DMS153 (cell line): ENCODE results near the gene HNRNPU.

Experiments used
- DNase-seq: peaks from one replicate; lab custom pipeline; 2025; lab: John Stamatoyannopoulos, UW

Gene HNRNPU

GRCh38 chr1:244862699-244863490, 1.4 kb downstream of the HNRNPU start:
- DNase-seq, result peak; percentile 95

- DNase-seq, result no peak
These were observed 2.0 kb downstream of the HNRNPU start for GRCh38 chr1:244862354-244862698.

- no peak for DNase-seq
These were observed 2.7 kb downstream of the HNRNPU start for GRCh38 chr1:244861683-244862082.

DNA sequence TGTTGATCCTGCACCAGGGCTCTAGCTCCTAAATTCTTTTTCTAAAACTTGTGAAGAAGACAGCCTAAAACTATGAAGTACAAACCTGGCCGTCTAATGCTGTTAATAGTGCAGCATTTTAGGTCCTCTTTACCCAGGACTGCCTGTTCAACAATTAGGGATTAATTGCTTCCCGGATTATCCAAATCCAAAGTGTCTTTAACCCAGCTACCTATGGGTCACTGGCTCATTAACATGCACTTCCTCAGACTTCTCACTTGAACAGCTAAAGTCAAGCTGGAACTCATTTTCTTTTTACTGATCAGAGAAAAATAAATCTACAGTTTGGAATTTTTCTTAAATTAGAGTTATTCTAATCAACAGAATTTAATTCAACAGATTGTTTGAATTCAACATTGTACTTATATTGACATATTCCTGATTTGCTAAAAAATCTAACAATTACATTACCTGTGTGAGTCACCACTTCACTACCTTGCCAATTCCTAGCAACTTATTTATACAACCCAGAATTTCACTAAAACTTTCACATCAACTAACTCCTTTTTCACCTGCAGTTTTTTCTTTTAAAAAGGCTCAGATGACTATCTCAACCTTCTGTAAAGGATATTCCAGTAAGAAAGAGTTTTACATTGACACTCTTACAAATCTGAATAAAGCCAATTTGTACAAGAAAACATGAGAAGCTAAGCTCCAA, 3.3 kb downstream of the HNRNPU start:
- no peak for DNase-seq

GRCh38 chr1:244860078-244860477, 4.3 kb downstream of the HNRNPU start:
- DNase-seq, result no peak

DNA sequence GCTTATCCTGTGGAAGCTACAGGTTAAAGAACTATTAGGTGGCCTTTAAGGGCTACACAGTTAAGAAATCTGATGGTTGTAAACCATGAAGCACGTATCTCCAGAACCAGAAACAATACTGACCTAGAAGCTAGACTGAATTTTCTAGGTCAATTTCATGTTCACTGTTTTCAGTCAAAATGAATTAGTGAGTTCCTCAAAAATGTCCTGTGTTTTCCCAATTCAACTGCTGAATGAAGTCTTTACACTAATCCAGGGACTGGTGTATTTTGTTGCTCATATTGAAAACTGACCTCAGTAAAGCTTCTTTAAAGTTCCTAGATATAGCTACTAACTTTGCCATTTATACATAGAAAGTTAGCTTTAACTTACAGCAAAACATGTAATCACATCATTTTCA, 6.0 kb downstream of the HNRNPU start:
- DNase-seq, result no peak

DNA sequence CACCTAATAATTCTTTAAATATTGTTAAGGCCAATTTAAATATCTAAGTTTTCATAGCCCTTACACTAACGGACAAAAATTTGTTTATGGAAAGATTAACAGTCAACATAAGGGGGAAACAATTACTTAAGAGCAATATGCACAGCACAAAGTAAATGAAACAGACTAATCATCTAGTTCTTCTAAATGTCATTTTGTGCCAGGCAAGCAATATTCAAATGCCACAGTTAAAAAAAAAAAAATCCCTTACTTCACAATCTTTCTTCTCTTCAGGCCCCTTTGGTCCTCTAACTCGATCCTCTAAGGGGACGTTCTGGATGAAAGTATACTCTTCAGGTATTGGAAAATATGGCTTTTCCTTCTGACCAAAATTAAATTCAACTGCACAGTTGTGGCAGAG, 6.6 kb downstream of the HNRNPU start:
- DNase-seq, result no peak

- no peak for DNase-seq
These were observed 9.3 kb downstream of the HNRNPU start for GRCh38 chr1:244854865-244855578.

DNA sequence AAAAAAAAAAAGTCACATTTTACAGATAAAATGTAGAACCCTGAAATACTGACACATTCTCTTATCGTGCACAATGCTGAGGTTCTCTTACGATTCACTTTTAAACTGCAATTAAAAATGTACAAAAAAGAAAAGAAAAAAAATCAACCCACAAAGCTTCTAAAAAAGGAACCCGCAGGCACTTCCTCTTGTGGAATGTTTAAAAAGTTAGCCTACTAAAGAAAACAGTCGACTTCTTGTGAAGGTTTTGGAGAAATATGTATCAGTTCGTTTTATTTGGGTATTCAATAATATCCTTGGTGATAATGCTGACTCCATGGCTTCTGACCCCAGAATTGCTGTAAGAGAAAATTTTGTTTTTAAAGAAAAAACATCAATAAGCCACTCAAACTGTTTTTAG, 10.2 kb downstream of the HNRNPU start:
- no peak for DNase-seq

- DNase-seq, result no peak
These were observed 11.6 kb downstream of the HNRNPU start for GRCh38 chr1:244852694-244853093.

- no peak for DNase-seq
These were observed 12.7 kb downstream of the HNRNPU start for GRCh38 chr1:244851546-244852231.

GRCh38 chr1:244850896-244851295, 13.4 kb downstream of the HNRNPU start:
- DNase-seq, result no peak

DNA sequence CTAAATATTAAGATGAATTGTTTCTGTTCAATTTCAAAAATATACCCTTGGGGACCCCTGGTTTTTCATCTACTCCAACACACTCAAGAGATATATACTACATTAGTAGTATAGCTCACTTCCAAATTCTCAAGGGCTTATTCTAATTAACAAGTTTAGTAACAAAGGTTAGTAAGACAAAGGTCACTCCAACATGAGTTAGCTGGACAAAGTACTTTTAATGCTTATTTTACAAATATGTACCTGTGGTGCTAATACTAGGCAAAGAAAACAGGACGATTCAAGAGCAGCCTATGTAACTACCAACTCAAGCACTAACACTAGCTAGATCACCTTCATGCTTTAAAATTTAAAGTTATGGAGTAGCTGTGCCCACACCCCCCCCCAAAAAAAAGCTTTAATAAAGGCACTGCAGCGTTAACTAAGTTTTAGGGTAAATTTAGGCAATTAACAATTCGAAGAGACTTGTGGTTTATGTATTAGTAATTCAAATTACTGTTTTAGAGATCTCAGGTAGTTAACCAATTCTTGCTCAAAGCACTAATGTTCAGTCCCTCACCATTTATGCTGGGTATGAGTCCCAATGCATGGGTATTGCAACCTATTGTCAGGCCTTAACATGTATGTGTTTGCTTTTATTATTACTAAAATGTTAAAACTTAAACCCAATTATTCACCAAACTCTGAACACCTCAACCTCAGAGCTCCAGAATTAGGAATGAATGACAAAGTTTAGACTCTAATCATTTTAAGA, 14.1 kb downstream of the HNRNPU start:
- DNase-seq, result no peak

DNA sequence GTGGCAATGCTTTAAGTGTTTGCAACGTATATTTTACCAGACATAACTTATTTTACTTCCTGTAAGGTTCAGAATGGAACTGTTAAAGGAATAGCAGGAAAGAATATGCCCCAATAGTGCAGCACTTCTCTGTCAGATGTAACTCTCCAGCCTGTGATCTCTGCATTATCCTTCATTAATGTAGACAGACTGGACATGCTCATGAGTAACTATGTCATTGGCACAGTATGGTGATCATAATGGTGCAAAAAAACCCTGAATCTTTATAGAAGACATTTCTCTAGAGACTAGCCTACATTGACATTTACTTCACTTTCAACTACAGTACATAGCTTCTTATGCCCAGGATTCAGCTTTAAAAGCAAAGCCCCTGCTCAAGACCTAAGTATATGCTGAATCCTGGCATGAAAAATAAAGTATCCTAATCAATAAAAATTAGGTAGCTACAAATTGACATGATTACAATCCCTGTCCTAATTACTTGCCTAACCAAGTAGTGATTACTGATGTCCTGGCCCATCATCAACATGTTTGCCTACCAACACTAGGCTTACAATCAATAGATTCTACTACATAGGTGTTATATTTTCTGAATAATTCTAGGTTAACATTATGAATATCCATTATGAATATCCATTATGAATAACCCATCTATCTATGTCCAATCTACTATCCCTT, 15.0 kb downstream of the HNRNPU start:
- DNase-seq, result no peak

- no peak for DNase-seq
These were observed 17.7 kb downstream of the HNRNPU start for GRCh38 chr1:244846653-244847052.

DNA sequence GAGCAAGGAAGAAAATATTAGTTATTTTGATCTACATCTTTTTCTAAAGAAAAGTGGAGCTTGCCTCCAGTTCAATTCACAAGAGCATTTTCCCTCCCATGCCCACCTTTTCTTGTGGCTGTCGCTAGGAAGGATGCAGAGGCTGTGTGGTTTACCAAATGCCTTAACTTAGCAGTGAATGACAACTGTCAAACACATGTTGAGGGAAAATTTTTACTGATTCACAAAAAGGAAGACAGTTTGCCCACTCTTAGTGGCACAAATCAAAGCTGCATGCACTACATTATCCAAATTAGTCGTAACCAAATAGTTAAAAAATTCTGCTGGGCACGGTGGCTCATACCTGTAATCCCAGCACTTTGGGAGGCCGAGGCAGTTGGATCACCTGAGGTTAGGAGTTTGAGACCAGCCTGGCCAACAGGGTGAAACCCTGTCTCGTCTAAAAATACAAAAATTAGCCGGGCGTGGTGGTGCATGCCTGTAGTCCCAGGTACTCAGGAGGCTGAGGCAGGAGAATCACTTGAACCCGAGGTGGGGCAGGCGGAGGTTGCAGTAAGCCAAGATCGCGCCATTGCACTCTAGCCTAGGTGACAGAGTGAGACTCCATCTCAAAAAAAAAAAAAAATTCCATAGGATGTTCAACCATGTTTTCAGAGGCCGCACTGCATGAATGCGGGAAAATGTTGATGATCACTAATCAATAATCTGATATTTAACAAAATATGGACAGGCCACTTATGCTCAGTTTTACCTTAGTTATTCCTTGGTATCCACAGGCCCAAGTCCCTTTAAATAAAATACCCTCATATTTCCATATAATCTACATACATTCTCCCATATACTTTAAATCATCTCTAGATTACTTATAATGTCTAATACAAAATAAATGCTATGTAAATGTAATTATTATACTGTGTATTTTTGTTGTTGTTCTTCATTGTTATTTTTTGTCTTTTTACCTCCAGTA, 19.9 kb downstream of the HNRNPU start:
- DNase-seq, result no peak

DNA sequence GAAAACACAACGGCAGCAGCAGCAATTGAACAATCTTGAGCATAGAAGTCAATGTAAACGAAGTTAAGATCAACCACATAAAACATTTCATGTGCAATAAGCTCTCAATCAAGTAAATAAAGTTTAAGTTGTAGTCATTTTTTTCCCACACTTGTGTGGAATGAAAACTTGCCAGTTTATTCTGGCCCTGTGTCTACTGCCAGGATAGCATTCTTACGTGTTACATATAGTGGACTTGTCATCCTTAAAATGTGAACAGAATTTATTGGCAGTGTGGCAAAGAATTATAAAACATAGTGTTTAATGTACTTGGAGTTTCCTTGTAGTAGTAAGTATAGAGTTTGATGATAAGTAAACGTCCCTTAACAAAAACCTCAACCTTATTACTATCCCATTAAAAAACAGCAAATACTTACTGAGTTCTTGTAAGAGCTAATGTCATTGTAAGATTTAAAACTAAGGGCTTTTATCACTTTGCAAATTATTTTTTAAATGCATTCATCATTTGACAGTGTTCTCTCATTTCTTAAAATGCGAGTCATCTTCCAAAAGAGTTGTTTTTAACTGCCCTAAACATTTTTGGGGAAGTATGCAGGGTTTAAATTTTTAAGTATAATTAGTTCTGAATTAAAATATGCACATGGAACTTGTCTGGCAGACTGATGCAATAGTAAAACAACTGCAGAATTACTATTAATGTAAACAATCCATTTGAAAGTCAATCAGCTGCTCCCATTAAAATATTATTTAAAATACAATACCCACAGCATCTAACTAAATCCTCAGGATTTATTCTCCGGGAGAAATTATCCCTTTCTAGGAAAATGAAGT, 21.0 kb downstream of the HNRNPU start:
- DNase-seq, result no peak

- DNase-seq, result no peak
These were observed 22.9 kb downstream of the HNRNPU start for GRCh38 chr1:244841273-244841927.
